Transverse colon (tissue), 3 donors: ENCODE data around the gene SESN1.

ENCODE experiments used
- EP300 ChIP-seq: sonication (generic); formaldehyde crosslinking; IDR thresholded peaks from one replicate; pipeline ENCODE4 v1.6.1; 2017; ENCODE audit warnings: antibody characterized with exemption, low read depth
- TF ChIP-seq, protein P1 (sequence below), 5 experiments: fragments of 200-600 bp in 3 of 5; fragments of 450-650 bp in 2 of 5; sonication (generic) in 3 of 5; IDR thresholded peaks; 1 replicate in 2 of 5; 2 replicates in 3 of 5; pipeline ENCODE4 v1.5.1; 2016 to 2017; ENCODE audit warnings: antibody characterized with exemption in 5 of 5, inconsistent platforms in 3 of 5, mild to moderate bottlenecking in 2 of 5, moderate library complexity in 1 of 5

DNA sequence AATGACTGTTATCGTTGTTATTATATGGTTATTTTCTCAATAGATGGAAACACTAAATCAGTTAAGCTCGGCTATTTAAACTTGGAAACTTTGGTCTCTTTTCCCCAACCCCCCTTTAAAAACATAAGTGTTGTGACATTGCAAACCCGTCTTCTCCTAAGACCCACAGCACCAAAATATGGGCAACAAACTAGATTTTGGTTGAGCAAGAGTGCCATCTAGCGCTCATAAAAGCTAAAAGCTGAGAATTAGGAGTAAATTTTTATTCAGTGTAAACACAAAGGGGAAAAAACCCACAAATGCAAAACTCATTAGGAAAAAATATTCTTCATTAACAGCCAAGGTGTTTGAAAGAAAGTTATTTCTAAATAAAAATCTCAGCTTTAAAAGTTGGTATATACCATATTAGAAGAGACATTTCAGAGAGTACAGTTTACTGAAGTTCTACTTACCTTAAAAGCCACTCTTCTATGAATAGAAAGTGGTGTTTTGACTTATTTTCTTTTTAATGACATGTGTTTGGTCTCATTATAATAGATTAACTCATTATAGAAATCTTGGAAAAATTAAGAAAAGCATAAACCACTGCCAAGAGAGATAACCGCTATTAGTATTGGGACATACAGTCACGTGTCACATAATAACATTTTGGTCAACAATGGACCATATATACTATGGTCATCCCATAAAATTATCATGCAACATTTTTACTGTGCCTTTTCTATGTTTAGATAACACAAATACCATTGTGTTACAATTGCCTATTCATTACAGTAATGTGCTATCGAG, 21.1 kb downstream of the SESN1 start:
- TF ChIP-seq, protein P1, sequence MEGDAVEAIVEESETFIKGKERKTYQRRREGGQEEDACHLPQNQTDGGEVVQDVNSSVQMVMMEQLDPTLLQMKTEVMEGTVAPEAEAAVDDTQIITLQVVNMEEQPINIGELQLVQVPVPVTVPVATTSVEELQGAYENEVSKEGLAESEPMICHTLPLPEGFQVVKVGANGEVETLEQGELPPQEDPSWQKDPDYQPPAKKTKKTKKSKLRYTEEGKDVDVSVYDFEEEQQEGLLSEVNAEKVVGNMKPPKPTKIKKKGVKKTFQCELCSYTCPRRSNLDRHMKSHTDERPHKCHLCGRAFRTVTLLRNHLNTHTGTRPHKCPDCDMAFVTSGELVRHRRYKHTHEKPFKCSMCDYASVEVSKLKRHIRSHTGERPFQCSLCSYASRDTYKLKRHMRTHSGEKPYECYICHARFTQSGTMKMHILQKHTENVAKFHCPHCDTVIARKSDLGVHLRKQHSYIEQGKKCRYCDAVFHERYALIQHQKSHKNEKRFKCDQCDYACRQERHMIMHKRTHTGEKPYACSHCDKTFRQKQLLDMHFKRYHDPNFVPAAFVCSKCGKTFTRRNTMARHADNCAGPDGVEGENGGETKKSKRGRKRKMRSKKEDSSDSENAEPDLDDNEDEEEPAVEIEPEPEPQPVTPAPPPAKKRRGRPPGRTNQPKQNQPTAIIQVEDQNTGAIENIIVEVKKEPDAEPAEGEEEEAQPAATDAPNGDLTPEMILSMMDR (IDR thresholded peaks at IDR 0.05), result peak; percentile 60 to 75 (median 62)
- TF ChIP-seq EP300, result no peak
